Iris pigment epithelial cell (primary cell): ENCODE measurements around the gene IRF9.

ENCODE experiments used
- DNase-seq: peaks from one replicate; pipeline ENCODE4 v3.0.0-alpha.2; 2011; ENCODE audit warnings: low read depth

The IRF9 gene

DNA sequence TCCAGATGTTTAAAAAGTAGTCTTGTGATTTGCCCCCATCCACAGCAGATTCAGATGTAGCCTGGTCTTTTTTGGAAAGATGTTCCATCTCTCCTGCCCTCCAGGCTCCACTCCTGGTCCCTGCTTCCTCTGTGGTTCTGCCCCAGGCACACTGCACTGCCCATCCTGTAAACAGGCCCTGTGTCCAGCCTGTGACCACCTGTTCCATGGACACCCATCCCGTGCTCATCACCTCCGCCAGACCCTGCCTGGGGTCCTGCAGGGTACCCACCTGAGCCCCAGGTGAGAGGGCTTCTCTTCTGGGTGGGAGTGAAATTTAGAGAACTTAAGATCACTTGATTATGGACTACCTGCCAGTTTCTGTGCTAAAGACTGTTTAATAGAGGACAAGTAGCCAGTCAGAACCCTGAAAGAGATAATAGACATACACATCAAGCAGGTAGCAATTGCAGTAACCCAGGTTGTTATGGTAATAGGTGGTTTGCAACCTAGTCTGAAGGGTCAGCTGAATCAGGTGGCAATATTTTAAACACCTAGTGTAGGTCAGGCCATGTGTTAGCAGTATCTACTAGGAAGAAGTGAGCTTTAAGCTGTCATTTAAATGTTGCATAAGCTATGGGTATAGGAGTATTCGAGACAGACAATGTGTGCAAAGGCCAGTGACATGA is 11.6 kb upstream of the IRF9 start:
- no peak for DNase-seq

DNA sequence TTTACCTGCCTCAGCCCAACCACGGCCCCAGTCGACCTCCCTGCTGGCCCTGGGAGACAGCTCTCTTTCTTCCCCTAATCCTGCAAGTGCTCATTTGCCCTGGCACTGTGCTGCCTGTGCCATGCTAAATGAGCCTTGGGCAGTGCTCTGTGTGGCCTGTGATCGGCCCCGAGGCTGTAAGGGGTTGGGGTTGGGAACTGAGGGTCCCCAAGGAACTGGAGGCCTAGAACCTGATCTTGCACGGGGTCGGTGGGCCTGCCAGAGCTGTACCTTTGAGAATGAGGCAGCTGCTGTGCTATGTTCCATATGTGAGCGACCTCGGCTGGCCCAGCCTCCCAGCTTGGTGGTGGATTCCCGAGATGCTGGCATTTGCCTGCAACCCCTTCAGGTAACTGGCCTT is 11.0 kb upstream of the IRF9 start:
- no peak for DNase-seq

DNA sequence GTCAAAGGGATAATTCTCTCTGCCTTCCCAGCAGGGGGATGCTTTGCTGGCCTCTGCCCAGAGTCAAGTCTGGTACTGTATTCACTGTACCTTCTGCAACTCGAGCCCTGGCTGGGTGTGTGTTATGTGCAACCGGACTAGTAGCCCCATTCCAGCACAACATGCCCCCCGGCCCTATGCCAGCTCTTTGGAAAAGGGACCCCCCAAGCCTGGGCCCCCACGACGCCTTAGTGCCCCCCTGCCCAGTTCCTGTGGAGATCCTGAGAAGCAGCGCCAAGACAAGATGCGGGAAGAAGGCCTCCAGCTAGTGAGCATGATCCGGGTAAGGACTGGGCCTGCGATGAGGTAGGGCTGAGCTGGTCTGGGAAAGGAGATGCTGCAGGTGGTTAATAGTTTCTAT is 10.5 kb upstream of the IRF9 start:
- no peak for DNase-seq

DNA sequence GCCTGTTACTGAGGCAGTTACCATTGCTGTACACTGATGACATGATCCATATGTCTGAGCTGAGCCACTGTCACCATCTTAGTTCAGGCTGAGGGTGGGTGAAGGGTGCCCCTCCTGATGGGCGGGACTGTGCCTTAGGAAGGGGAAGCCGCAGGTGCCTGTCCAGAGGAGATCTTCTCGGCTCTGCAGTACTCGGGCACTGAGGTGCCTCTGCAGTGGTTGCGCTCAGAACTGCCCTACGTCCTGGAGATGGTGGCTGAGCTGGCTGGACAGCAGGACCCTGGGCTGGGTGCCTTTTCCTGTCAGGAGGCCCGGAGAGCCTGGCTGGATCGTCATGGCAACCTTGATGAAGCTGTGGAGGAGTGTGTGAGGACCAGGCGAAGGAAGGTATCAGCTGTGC is 10.1 kb upstream of the IRF9 start:
- no peak for DNase-seq

DNA sequence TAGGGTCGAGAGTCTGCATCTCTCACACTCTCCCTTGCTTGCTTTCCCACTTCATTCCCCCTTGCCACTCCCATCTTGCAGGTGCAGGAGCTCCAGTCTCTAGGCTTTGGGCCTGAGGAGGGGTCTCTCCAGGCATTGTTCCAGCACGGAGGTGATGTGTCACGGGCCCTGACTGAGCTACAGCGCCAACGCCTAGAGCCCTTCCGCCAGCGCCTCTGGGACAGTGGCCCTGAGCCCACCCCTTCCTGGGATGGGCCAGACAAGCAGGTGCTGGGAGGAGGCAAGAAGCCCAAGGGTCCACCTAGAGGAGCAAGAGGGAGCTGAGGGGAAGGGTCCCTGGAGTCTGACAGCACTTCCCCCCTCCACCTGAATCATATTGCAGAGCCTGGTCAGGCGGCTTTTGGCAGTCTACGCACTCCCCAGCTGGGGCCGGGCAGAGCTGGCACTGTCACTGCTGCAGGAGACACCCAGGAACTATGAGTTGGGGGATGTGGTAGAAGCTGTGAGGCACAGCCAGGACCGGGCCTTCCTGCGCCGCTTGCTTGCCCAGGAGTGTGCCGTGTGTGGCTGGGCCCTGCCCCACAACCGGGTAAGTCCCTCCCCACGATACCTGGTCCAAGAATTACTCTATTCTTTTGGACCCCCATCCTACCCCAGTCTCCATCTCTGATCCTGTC is 9.5 kb upstream of the IRF9 start:
- DNase-seq = no peak

DNA sequence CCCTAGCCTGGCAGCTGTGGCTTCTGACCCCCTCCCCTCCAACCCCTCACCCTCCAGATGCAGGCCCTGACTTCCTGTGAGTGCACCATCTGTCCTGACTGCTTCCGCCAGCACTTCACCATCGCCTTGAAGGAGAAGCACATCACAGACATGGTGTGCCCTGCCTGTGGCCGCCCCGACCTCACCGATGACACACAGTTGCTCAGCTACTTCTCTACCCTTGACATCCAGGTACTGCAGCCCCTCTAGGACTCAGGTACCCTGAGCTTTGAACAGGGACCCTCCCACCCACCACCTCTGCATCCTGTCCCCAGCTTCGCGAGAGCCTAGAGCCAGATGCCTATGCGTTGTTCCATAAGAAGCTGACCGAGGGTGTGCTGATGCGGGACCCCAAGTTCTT is 6.0 kb upstream of the IRF9 start:
- no peak for DNase-seq

DNA sequence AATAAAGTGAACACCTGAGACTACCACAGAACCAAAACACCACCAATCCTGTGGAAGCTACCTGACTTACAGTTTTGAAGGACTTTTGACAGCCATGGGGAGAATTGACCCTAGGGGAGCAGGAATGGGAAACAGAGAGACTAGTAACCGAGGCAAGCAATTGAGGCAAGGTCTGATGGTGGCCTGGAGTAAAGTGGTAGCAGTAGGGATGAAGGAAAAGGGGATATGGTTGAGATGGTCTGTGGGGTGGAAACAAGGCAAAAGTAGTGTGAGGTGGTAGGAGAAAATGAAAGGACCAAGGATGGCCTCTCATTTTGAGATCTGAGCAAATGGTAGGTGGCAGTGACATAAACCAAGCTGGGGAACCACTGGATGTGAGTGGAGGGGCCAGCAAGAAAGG is 4.2 kb upstream of the IRF9 start:
- DNase-seq = no peak

DNA sequence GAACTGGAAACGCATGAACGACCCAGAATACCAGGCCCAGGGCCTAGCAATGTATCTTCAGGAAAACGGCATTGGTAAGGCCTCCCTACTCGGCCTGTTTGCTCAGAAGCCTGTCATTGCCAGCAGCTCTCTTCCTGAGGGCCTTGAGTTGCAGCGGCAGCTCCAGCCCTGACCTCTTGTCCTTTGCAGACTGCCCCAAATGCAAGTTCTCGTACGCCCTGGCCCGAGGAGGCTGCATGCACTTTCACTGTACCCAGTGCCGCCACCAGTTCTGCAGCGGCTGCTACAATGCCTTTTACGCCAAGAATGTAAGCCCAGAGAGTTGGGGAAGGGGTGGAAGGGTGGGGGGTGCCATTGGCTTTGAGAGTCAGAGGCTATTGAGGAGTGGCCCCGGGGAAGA is 3.7 kb upstream of the IRF9 start:
- no peak for DNase-seq

DNA sequence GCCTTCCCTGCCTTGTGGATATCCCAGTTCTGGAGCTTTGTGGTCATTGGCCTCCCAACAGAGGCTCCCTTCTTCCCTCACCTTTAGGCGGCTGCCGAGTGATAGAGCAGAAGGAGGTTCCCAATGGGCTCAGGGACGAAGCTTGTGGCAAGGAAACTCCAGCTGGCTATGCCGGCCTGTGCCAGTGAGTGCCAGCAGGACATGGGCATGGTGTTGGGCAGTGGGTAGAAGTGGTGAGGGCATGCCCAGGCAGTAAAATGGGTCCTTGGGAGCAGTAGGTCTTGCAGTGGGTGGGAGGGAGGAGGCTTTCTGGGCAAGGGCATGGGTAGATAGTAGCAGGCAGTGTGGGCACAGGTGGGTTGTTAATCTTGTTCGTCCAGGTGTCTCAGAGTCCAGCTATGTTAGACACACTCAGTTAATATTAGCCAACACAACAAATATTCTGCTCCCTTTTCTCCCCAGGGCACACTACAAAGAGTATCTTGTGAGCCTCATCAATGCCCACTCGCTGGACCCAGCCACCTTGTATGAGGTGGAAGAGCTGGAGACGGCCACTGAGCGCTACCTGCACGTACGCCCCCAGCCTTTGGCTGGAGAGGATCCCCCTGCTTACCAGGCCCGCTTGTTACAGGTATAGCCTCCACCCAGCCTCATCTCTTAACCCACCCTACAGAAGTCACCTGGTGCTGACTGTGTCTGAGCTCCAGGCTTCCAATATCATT is 1.1 kb upstream of the IRF9 start:
- DNase-seq = no peak

DNA sequence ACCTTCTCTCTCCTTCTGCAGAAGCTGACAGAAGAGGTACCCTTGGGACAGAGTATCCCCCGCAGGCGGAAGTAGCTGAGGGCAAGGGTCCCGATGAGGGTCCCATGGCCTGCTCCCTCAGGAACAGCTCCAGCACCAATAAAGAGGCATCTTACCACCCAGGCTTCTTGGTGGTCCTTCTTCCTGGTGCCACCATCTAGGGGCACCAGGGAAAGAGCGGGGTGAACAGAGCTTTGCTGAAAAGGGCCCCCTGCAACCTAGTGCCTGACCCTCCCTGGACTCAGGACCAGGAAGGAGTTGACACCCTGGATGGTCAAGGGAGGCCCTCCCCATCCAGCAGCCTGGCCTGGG is 591 bp upstream of the IRF9 start:
- DNase-seq = no peak

DNA sequence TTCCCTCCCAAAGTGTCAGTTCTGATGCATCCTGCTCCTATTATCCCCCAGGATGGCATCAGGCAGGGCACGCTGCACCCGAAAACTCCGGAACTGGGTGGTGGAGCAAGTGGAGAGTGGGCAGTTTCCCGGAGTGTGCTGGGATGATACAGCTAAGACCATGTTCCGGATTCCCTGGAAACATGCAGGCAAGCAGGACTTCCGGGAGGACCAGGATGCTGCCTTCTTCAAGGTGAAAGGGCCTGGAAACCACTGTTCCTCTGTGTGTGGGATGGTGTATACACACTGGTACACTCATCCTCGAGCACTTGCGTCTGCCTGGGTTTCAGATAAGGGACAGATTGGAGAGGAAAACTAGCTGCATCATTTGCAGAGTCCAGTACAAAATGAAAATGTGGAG is 1.0 kb downstream of the IRF9 start:
- peak; percentile 56 for DNase-seq

DNA sequence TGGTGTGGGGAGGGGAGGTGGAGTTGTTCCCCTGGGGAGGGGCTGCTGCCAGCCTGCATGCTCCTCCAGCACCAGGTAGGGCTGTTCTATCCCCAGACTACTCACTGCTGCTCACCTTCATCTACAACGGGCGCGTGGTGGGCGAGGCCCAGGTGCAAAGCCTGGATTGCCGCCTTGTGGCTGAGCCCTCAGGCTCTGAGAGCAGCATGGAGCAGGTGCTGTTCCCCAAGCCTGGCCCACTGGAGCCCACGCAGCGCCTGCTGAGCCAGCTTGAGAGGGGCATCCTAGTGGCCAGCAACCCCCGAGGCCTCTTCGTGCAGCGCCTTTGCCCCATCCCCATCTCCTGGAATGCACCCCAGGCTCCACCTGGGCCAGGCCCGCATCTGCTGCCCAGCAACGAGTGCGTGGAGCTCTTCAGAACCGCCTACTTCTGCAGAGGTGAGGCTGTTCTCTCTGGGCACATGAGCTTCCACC is 3.5 kb downstream of the IRF9 start:
- DNase-seq = no peak

DNA sequence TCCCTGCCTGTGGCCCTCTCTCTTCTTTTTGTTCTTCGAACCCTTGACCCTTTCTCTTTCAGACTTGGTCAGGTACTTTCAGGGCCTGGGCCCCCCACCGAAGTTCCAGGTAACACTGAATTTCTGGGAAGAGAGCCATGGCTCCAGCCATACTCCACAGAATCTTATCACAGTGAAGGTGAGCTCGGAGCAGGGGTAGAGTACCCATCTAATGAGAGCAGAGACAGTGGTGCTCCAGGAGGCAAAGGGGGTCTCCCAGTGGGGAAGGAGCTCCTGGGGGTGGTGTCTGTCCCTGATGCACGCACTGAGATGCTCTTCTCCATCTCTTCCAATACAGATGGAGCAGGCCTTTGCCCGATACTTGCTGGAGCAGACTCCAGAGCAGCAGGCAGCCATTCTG is 4.7 kb downstream of the IRF9 start:
- DNase-seq = no peak

DNA sequence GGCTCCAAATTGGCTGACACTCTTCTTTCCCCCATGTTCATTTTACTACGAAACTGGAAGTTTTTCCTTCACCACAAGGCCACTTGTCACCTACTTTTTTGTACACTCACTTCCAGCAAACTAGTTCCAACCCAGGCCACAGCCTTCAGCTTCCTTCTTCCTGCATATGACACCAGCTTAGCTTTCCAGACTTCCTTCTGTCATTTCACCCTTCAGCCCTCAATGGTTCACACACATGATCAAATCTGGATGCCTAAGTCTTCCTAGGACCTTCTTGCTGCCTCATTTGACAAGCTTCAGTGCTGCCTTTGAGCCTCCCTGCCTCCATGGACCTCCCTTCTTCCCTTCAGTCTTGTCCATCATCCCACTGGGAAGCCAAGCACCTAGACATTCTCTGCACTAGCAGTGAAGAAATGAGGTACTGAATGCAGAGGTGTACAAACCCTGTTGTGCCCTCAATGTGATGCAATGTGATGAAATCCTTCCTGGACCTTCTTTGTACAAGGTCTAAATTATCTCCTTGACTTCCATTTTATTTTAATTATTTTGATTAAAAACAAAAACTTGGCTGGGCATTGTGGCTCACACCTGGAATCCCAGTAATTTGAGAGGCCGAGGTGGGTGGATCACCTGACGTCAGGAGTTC is 6.5 kb downstream of the IRF9 start:
- DNase-seq = no peak

DNA sequence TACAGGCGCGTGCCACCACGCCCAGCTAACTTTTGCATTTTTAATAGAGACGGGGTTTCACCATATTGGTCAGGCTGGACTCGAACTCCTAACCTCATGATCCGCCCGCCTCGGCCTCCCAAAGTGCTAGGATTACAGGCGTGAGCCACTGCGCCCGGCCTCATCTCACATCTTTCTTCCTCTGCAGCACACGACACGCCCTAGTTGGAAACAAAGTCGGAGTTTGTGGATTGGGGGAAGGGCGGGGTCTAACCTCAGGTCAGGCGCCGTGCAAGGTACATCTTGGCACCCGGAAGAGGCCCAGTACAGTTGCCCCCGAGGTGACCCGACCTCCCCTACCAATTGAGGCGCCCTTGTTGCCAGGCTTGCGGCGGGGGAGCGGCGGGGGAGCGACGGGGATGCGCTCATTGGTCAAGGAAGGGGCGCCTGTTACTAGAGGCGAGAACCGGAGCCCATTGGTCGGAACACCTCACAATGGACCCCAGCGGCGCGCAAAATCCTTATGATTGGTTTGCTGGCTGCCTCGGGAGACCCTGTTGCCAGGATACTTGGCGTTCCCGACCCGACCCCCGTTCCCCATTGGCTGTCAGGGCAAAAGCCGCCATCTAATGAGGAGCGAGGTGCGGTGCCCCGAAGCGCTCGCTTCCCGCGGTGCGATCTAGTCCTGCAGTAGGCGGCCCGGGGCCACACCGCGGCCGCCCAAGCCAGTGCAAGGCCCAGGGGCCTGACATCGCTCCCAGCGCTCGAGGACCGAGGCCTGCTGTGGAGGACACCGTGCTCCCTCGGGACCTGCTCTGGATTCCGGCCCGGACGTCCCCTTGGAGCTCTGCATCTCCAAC is 10.6 kb downstream of the IRF9 start, which contains the start of gene REC8:
REC8 (plus strand) TSS at position 659 of the 839 bp plus-strand sequence. CDS start 473 bp downstream, outside the sequence.
- DNase-seq = peak; percentile 100

DNA sequence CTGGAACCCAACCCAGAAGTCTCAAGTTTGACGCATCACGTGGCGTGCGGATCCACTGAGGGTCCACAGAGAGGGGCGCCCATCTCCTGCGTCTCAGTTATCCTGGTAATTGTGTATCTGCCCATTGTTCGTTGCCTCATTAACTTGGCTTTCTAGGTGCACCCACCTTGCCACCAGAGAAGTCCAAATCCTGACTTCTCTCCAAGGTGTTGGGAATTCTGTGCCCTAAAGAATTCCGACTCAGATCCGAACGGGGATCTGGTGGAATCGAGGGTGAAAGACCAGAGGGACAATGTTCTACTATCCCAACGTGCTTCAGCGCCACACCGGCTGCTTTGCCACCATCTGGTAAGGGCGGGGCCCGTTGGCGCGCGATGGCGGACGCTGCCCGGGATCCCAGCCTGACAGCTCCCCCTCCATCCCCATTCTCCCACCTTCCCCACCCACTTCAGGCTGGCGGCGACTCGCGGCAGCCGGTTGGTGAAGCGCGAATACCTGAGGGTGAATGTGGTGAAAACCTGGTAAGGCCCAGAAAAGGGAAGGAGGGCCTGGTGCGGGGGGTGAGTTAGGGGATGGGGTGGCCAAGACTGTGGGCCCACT is 11.3 kb downstream of the IRF9 start:
- peak; percentile 17 for DNase-seq

DNA sequence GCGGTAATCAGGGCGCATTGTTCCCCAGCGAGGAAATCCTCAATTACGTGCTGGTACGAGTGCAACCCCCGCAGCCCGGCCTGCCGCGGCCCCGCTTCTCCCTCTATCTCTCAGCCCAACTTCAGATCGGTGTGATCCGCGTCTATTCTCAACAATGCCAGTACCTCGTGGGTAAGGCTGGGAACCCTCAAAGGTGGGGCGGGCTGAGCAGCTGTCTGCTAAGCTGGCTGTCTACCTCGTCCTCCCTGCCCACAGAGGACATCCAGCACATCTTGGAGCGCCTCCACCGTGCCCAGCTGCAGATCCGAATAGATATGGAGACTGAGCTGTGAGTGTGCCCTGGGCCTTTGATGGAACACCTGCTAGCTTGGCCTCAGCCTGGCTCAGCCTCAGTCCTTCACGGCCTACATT is 11.8 kb downstream of the IRF9 start:
- no peak for DNase-seq

DNA sequence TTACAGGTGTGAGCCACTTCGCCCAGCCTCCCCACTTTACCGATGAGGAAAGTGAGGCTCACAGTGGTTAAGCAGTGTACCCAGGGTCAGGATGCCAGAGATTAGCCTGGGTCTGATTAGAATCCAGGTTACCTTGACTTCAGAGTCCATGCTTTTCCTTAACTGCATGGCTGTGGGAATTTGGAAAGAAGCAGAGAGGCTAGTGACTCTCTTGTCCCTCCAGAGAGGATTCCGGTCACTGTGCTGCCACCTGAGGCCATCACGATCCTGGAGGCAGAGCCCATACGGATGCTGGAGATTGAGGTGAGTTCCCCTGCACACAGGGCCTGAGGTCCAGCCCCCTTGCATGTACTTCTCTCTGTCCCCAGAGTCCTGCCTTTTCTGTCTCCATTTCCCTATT is 15.5 kb downstream of the IRF9 start:
- DNase-seq = no peak

DNA sequence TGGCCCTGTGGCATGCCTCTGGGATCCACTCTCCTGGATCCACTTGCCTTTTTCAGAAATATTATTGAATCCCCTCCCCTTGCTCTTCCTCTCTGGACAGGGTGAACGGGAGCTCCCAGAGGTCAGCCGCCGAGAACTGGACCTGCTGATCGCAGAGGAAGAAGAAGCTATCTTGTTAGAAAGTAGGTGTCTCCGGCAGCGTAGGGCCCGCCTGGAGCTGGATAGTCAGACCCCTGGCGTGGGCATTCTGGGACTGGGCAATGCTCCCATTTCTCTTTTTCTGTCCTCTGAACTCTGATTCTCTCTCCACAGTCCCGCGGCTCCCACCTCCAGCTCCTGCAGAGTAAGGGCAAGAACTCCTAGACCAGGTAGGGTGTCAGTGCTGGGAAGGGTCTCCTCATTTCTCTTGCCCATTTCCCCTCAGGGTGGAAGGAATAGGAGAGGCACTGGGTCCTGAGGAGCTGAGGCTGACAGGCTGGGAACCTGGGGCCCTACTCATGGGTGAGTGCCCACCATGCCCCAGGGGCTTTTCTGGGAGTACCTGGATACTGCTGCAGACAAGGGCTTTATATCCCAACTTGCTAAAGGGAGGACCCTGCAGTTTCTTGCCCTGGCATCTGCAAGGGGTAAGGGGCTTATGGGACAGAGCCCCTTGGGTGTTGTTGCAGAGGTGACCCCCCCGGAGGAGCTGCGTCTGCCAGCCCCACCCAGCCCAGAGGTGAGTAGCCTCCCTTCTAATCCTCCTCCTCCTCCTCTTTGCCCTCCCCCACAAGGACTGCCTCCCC is 16.2 kb downstream of the IRF9 start:
- DNase-seq = no peak

DNA sequence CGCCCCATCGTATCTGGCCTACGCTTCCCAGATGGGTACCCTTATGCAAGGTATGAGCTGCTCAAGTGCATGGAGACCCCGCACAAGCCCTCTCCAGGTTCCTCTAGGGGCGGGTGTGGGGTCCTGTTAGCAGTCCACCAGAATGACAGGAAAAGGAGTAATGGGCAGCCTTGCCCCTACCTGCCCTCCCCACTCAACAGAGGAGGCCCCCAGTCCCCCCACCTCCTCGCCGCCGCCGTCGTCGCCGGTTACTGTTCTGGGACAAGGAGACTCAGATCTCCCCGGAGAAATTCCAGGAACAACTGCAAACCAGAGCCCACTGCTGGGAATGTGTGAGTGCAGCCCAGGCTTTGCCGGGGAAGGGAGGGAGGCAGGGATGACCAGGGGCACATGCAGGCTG is 16.8 kb downstream of the IRF9 start:
- no peak for DNase-seq
